Measurements from ENCODE around the gene YIPF4.
"Not testable (repeated sequence)": the region's sequence is repeated elsewhere in the genome, so short reads cannot be mapped to it uniquely, and the experiment has no call there.

GRCh38 chr2:32275790-32276189 is 1.9 kb upstream of the YIPF4 start:
- not testable (repeated sequence) for TF ChIP-seq CTCF, EZH2 (IDR thresholded peaks at IDR 0.05)
